IMR-90 (cell line): ENCODE results near the gene PRLH. TPM values are rescaled to one million over a fixed set of nuclear protein-coding genes. Genes with fewer than 3 reads are reported as not detected.

Experiments used
- ATAC-seq: fragments of 200-7000 bp; cut with Tn5 transposase; 2 replicates; pipeline ENCODE4 v1.9.1; 2020; ENCODE audit warnings: low read depth, mild to moderate bottlenecking, moderate library complexity
- BruUV-seq: library from RNA; stranded (reverse); fragments of 400-500 nt; replicated peaks from 2 replicates; lab custom pipeline; 2021; lab: Mats Ljungman, UMichigan
- CTCF ChIA-PET: fragments of 300-600 bp; formaldehyde crosslinking; extraction: SDS; loops from one replicate; lab custom pipeline; 2021; ENCODE audit warnings: antibody characterized with exemption; lab: Yijun Ruan, JAX
- POLR2A ChIA-PET: fragments of 300-600 bp; sonication (Branson Sonifier 250); formaldehyde crosslinking; loops from one replicate; lab custom pipeline; 2022; ENCODE audit warnings: antibody characterized with exemption; ENCODE audit not compliant: unreplicated experiment; lab: Charles Lee
- DNase-seq: peaks from one replicate; pipeline ENCODE4 v3.0.0; 2013
- H2AFZ ChIP-seq: replicated peaks from 2 replicates; pipeline ENCODE3; 2013; ENCODE audit warnings: low read length, mild to moderate bottlenecking; ENCODE audit not compliant: poor library complexity
- H2AK5ac ChIP-seq: 2 replicates; pipeline ENCODE4 v1.6.1; 2013; ENCODE audit warnings: low read depth, low read length, inconsistent platforms
- H2AK9ac ChIP-seq: replicated peaks from 2 replicates; pipeline ENCODE3; 2013; ENCODE audit warnings: mild to moderate bottlenecking, low read depth, low read length, moderate library complexity; ENCODE audit not compliant: poor library complexity
- H2BK120ac ChIP-seq: 2 replicates; pipeline ENCODE4 v1.6.1; 2013; ENCODE audit warnings: low read depth, low read length, inconsistent platforms
- H2BK15ac ChIP-seq: 3 replicates; pipeline ENCODE4 v1.6.1; 2013; ENCODE audit warnings: low read depth, low read length, inconsistent platforms
- H2BK20ac ChIP-seq: 2 replicates; pipeline ENCODE4 v1.6.1; 2013; ENCODE audit warnings: low read depth, mild to moderate bottlenecking, inconsistent platforms, low read length, moderate library complexity
- H2BK5ac ChIP-seq: 2 replicates; pipeline ENCODE4 v1.6.1; 2013; ENCODE audit warnings: mild to moderate bottlenecking, low read depth, low read length, inconsistent platforms; ENCODE audit not compliant: poor library complexity, severe bottlenecking
- H3K14ac ChIP-seq: replicated peaks from 2 replicates; pipeline ENCODE4 v1.6.1; 2013; ENCODE audit warnings: low read depth, low read length, inconsistent platforms
- H3K18ac ChIP-seq: 2 replicates; pipeline ENCODE4 v1.6.1; 2013; ENCODE audit warnings: low read depth, low read length, control low read depth
- H3K23ac ChIP-seq: 2 replicates; pipeline ENCODE4 v1.6.1; 2013; ENCODE audit warnings: low read depth, low read length, inconsistent platforms
- H3K27ac ChIP-seq: 2 replicates; pipeline ENCODE4 v1.5.1; 2013; ENCODE audit warnings: mild to moderate bottlenecking, control low read depth, low read length; ENCODE audit not compliant: insufficient read depth
- H3K27me3 ChIP-seq: 2 replicates; pipeline ENCODE4 v1.6.1; 2013; ENCODE audit warnings: low read length; ENCODE audit not compliant: control insufficient read depth, insufficient read depth
- H3K36me3 ChIP-seq: 2 replicates; pipeline ENCODE4 v1.6.1; 2013; ENCODE audit warnings: low read length, mixed read lengths; ENCODE audit not compliant: control insufficient read depth, insufficient read depth
- H3K4ac ChIP-seq: 2 replicates; pipeline ENCODE4 v1.6.1; 2013; ENCODE audit warnings: low read depth, low read length, inconsistent platforms
- H3K4me1 ChIP-seq: 2 replicates; pipeline ENCODE4 v1.6.1; 2013; ENCODE audit warnings: low read length, mixed read lengths; ENCODE audit not compliant: control insufficient read depth, insufficient read depth
- H3K4me2 ChIP-seq: 2 replicates; pipeline ENCODE4 v1.6.1; 2013; ENCODE audit warnings: low read depth, mild to moderate bottlenecking, control low read depth, low read length, moderate library complexity
- H3K4me3 ChIP-seq: 2 replicates; pipeline ENCODE4 v1.5.1; 2013; ENCODE audit warnings: low read depth, mild to moderate bottlenecking, control low read depth, low read length, moderate library complexity; ENCODE audit not compliant: insufficient read depth
- H3K56ac ChIP-seq: 2 replicates; pipeline ENCODE4 v1.6.1; 2013; ENCODE audit warnings: low read length, inconsistent platforms; ENCODE audit not compliant: insufficient read depth; ENCODE audit errors: extremely low read depth
- H3K79me1 ChIP-seq, 2 experiments: 2 replicates each; pipeline ENCODE4 v1.6.1; 2013; ENCODE audit warnings: low read length in 2 of 2, inconsistent platforms in 1 of 2, low read depth in 1 of 2
- H3K9ac ChIP-seq: 2 replicates; pipeline ENCODE4 v1.6.1; 2013; ENCODE audit warnings: low read depth, low read length, control low read depth
- H3K9me1 ChIP-seq: 2 replicates; pipeline ENCODE4 v1.6.1; 2013; ENCODE audit warnings: low read length, inconsistent platforms; ENCODE audit not compliant: insufficient read depth
- H3K9me3 ChIP-seq: 2 replicates; pipeline ENCODE4 v1.6.1; 2013; ENCODE audit warnings: low read length; ENCODE audit not compliant: control insufficient read depth, insufficient read depth
- H4K20me1 ChIP-seq: 2 replicates; pipeline ENCODE4 v1.6.1; 2013; ENCODE audit warnings: low read length, inconsistent platforms; ENCODE audit not compliant: insufficient read depth
- H4K5ac ChIP-seq: 2 replicates; pipeline ENCODE4 v1.6.1; 2013; ENCODE audit warnings: mild to moderate bottlenecking, low read depth, low read length, control low read depth
- H4K8ac ChIP-seq, 2 experiments: 2 replicates each; pipeline ENCODE4 v1.6.1; 2013; ENCODE audit warnings: low read depth in 2 of 2, low read length in 2 of 2, control low read depth in 1 of 2, inconsistent platforms in 1 of 2
- H4K91ac ChIP-seq: 2 replicates; pipeline ENCODE4 v1.6.1; 2013; ENCODE audit warnings: low read depth, low read length, inconsistent platforms; ENCODE audit not compliant: insufficient read depth
- BHLHE40 ChIP-seq: fragments of 150-350 bp; IDR thresholded peaks from 2 replicates; pipeline ENCODE4 v1.6.1; 2016; ENCODE audit warnings: mild to moderate bottlenecking, low read depth, low read length
- CEBPB ChIP-seq: IDR thresholded peaks from 2 replicates; pipeline ENCODE4 v1.6.1; 2012; ENCODE audit warnings: low read depth, low read length, improper control_type of control experiment
- CHD1 ChIP-seq: IDR thresholded peaks from 2 replicates; pipeline ENCODE4 v1.6.1; 2012; ENCODE audit warnings: low read depth, low read length, improper control_type of control experiment
- FOS ChIP-seq: fragments of 150-350 bp; IDR thresholded peaks from 2 replicates; pipeline ENCODE4 v1.6.1; 2016; ENCODE audit warnings: low read depth, low read length
- MAFK ChIP-seq: IDR thresholded peaks from 2 replicates; pipeline ENCODE4 v1.6.1; 2012; ENCODE audit warnings: low read depth, low read length, improper control_type of control experiment
- MAZ ChIP-seq: IDR thresholded peaks from 2 replicates; pipeline ENCODE4 v1.6.1; 2012; ENCODE audit warnings: low read depth, mild to moderate bottlenecking, low read length, improper control_type of control experiment, moderate library complexity, borderline replicate concordance
- MXI1 ChIP-seq: IDR thresholded peaks from 2 replicates; pipeline ENCODE4 v1.6.1; 2012; ENCODE audit warnings: low read depth, mild to moderate bottlenecking, low read length, moderate library complexity, borderline replicate concordance
- RAD21 ChIP-seq: IDR thresholded peaks from 2 replicates; pipeline ENCODE4 v1.6.1; 2012; ENCODE audit warnings: low read length, improper control_type of control experiment
- RCOR1 ChIP-seq: IDR thresholded peaks from 2 replicates; pipeline ENCODE4 v1.6.1; 2012; ENCODE audit warnings: mild to moderate bottlenecking, low read length, improper control_type of control experiment; ENCODE audit not compliant: insufficient replicate concordance
- RFX5 ChIP-seq: IDR thresholded peaks from 2 replicates; pipeline ENCODE4 v1.8.0; 2012; ENCODE audit warnings: low read depth, mild to moderate bottlenecking, low read length, moderate library complexity
- WGBS, 2 experiments: methylation state at CpG; one replicate each; pipeline versions ENCODE4 v1.1.5 to v1.1.7; 2013; ENCODE audit warnings: missing lambda C conversion rate in 2 of 2; ENCODE audit not compliant: insufficient read length in 1 of 2; ENCODE audit errors: extremely low coverage in 2 of 2; 5-methylcytosine and 5-hydroxymethylcytosine counted together
- dilution Hi-C: fragments of 300-500 bp; cut with HindIII; formaldehyde crosslinking; loops from one replicate; pipeline ENCODE4 v1.14.3; 2018; ENCODE audit warnings: low sequenced_read_pairs; ENCODE audit not compliant: unreplicated experiment
- in situ Hi-C: fragments of 300-500 bp; cut with MboI; formaldehyde crosslinking; loops from 3 replicates; pipeline ENCODE4 v1.14.3; 2019; ENCODE audit warnings: low sequenced_read_pairs, inconsistent platforms, mixed read lengths
- intact Hi-C: fragments of 100-400 bp; cut with micrococcal nuclease; formaldehyde crosslinking; loops from 2 replicates; pipeline ENCODE4 v1.10.0; 2022
- polyA plus RNA-seq, 3 experiments: library from polyadenylated mRNA; depleted of rRNA; stranded (reverse); fragments of >200 nt; gene quantifications; 2 replicates each; pipeline ENCODE4 v1.2.3, GENCODE V29; 2012; ENCODE audit warnings: low replicate concordance in 1 of 3
- total RNA-seq: library from RNA; depleted of rRNA; stranded (reverse); fragments of >200 nt; gene quantifications from 2 replicates; pipeline ENCODE4 v1.2.3, GENCODE V29; 2012
- TF ChIP-seq, protein P1 (sequence below): fragments of 150-350 bp; IDR thresholded peaks from 2 replicates; pipeline ENCODE4 v1.6.1; 2017; ENCODE audit warnings: mild to moderate bottlenecking, antibody characterized with exemption, low read length, low read depth

PRLH gene
- total and polyA plus RNA-seq, 2 of the 4 experiments (the other 2 are of a cell fraction): not detected

DNA sequence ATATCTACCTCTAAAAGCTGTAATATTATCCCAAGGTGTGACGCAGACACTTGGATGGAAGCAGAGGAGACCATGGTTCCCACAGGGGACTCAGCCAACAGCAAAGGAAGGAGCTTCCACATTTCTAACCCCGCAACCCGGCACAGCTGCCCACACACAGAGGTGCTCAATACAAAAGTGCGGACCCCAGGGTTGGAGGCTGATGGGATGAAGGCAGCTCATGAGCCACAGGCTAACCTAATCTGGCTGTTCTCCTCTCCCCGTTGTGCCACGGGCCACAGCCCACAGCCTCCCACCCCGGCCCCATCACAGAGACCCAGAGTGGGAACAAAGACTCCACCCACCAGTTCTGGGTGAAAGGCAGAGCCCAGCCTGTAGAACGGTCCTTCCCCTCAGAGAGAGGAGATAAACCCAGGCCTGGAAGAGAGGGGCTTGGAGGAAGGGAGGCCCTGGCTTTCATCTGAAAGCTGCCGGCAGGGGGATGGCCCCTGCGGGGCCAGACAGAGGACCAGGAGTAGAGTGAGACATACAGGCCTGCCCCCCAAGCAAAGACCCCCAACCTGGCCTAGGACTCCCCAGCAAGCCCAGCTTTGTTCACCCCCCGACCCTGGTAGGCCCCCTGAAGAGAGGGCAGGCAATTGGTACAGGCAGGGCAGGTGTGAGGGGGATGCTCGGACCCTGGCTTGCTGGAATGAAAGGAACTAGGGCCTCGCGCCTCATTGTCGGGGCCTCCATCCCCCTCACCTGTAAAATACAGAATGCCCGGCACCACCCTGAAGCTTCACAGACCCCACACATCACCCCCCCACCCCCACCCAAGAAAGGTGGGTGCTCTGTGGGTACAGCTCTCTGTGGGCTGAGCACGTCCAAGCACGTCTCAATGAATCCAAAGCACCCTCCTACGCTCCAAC, 17.3 kb downstream of the PRLH start:
- POLR2A ChIA-PET: no interaction called here
- dilution Hi-C loops: no loop called here
- Histone ChIP-seq H3K9me1 (0 out of 2 replicates have a peak, but pooled peaks cover 3% of the 10 kb centered on the region), H4K5ac (no peak overlapping the region), H4K8ac (no peak overlapping the region), H4K20me1 (no peaks in the 10 kb centered on the region), H3K4me3 (no peak overlapping the region), H3K9ac (no peak overlapping the region), H2BK20ac (no peak overlapping the region), H3K4ac (no peak overlapping the region), H3K14ac (no peak overlapping the region), H2AK5ac (no peak overlapping the region), H2AK9ac (no peak overlapping the region), H3K23ac (no peak overlapping the region), H2BK15ac (no peak overlapping the region; the same call in 2 of the 3 replicates), H3K27me3 (peaks cover 2% of the 10 kb centered on the region; the same call in 1 of the 2 replicates), H3K4me1 (no peaks in the 10 kb centered on the region), H2BK5ac (no peak overlapping the region), H3K9me3 (peaks cover 3% of the 10 kb centered on the region; the same call in 1 of the 2 replicates), H3K56ac (no peak overlapping the region), H3K4me2 (no peak overlapping the region), H2BK120ac (no peak overlapping the region), H3K18ac (no peak overlapping the region), H3K79me1 (no peaks in the 10 kb centered on the region), H3K27ac (no peak overlapping the region), H3K36me3 (no peaks in the 10 kb centered on the region), H2AFZ (no peak overlapping the region), H4K91ac (no peak overlapping the region)
- 62% methylated on average over 3 of the region's 19 CpGs; no CpG with 5 or more reads in 1 of the 2 experiments for WGBS, 2 experiments
- no peak for ATAC-seq
- DNase-seq: no peak
- TF ChIP-seq CHD1: no peak
- TF ChIP-seq BHLHE40: no peak
- TF ChIP-seq MAFK: no peak
- no peak for TF ChIP-seq RCOR1
- TF ChIP-seq FOS: no peak
- TF ChIP-seq CEBPB: no peak
- TF ChIP-seq, protein P1, sequence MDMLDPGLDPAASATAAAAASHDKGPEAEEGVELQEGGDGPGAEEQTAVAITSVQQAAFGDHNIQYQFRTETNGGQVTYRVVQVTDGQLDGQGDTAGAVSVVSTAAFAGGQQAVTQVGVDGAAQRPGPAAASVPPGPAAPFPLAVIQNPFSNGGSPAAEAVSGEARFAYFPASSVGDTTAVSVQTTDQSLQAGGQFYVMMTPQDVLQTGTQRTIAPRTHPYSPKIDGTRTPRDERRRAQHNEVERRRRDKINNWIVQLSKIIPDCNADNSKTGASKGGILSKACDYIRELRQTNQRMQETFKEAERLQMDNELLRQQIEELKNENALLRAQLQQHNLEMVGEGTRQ: no peak
- no peak for TF ChIP-seq RFX5
- TF ChIP-seq MAZ: no peak
- TF ChIP-seq MXI1: no peak
- no peak for TF ChIP-seq RAD21
- no TSS peak for BruUV-seq
- in situ Hi-C loops: no loop called here
- intact Hi-C loops: no loop called here
- CTCF ChIA-PET: interaction anchor here (0.6 to 2.9 kb wide), 2 partner anchors 161 to 162 kb away, joined by 3 to 20 read pairs; no protein-coding TSS in a partner anchor
